Smooth muscle cell (in vitro differentiated cells): Measurements from ENCODE around the gene NAV3. TPM values are rescaled to one million over a fixed set of nuclear protein-coding genes. Genes with fewer than 3 reads are reported as not detected.

Experiments
- DNase-seq: peaks from one replicate; lab custom pipeline; 2025; ENCODE audit not compliant: unreplicated experiment; lab: John Stamatoyannopoulos, UW
- H2AFZ ChIP-seq: fragments of 200-600 bp; sonication (generic); 2 replicates; pipeline ENCODE4 v1.6.0; 2016; ENCODE audit warnings: antibody characterized with exemption, low read depth, mild to moderate bottlenecking
- H3F3A ChIP-seq: fragments of 200-600 bp; sonication (generic); 2 replicates; pipeline ENCODE4 v1.6.0; 2017; ENCODE audit warnings: antibody characterized with exemption, low read depth
- H3K27ac ChIP-seq: fragments of 200-600 bp; sonication (generic); 2 replicates; pipeline ENCODE4 v1.5.1; 2016; ENCODE audit warnings: low read depth, mild to moderate bottlenecking
- H3K27me3 ChIP-seq: fragments of 200-600 bp; sonication (generic); 2 replicates; pipeline ENCODE4 v1.6.1; 2016; ENCODE audit warnings: low read depth, mild to moderate bottlenecking
- H3K36me3 ChIP-seq: fragments of 200-600 bp; sonication (generic); 2 replicates; pipeline ENCODE4 v1.5.1; 2016; ENCODE audit warnings: low read depth
- H3K4me1 ChIP-seq: fragments of 200-600 bp; sonication (generic); 2 replicates; pipeline ENCODE4 v1.5.1; 2016; ENCODE audit warnings: low read depth
- H3K4me2 ChIP-seq: fragments of 200-600 bp; sonication (generic); 2 replicates; pipeline ENCODE4 v1.6.0; 2016; ENCODE audit warnings: mild to moderate bottlenecking
- H3K4me3 ChIP-seq: fragments of 200-600 bp; sonication (generic); 2 replicates; pipeline ENCODE4 v1.5.1; 2016; ENCODE audit warnings: mild to moderate bottlenecking
- H3K79me2 ChIP-seq: fragments of 200-600 bp; sonication (generic); 2 replicates; pipeline ENCODE4 v1.6.0; 2016; ENCODE audit warnings: low read depth, mild to moderate bottlenecking
- H3K9ac ChIP-seq: fragments of 200-600 bp; sonication (generic); 2 replicates; pipeline ENCODE4 v1.6.0; 2016; ENCODE audit warnings: low read depth
- H3K9me3 ChIP-seq: fragments of 200-600 bp; sonication (generic); replicated peaks from 2 replicates; pipeline ENCODE4 v1.5.1; 2016; ENCODE audit warnings: low read depth
- H4K20me1 ChIP-seq: fragments of 200-600 bp; sonication (generic); 2 replicates; pipeline ENCODE4 v1.6.0; 2016; ENCODE audit warnings: low read depth
- CTCF ChIP-seq: fragments of 200-600 bp; sonication (generic); IDR thresholded peaks from 2 replicates; pipeline ENCODE4 v1.5.1; 2017; ENCODE audit warnings: borderline replicate concordance, mild to moderate bottlenecking, antibody characterized with exemption; ENCODE audit not compliant: insufficient read depth, poor library complexity, severe bottlenecking
- WGBS: methylation state at CpG from one replicate; pipeline ENCODE4 v1.1.7; 2016; ENCODE audit warnings: low lambda C conversion rate; 5-methylcytosine and 5-hydroxymethylcytosine counted together
- polyA plus RNA-seq: library from polyadenylated mRNA; unstranded; fragments of >200 nt; fragmentation: Nextera tagmentation; extraction: Ambion mirVana; gene quantifications from 2 replicates; pipeline ENCODE4 v1.2.1, GENCODE V29; 2016
- total RNA-seq: library from RNA; depleted of rRNA; stranded (reverse); fragments of >200 nt; gene quantifications from 2 replicates; pipeline ENCODE4 v1.2.3, GENCODE V29; 2014

The NAV3 gene
- total and polyA plus RNA-seq, 2 experiments from 2014 or later = 8.0 to 31.0 TPM

GRCh38 chr12:77993658-77994057 lies 163.0 kb downstream of the NAV3 start:
- peaks cover 5% of the 10 kb centered on the region for H3K9me3 ChIP-seq
- peaks cover 5% of the 10 kb centered on the region for H3K4me1 ChIP-seq
- H3K36me3 ChIP-seq = no peaks in the 10 kb centered on the region
- H2AFZ ChIP-seq = no peak overlapping the region
- H4K20me1 ChIP-seq = no peaks in the 10 kb centered on the region
- no peak overlapping the region for H3K4me3 ChIP-seq
- no peaks in the 10 kb centered on the region for H3F3A ChIP-seq
- no peak for TF ChIP-seq CTCF
- H3K79me2 ChIP-seq = no peaks in the 10 kb centered on the region
- no peak overlapping the region for H3K9ac ChIP-seq
- H3K4me2 ChIP-seq = no peak overlapping the region
- H3K27ac ChIP-seq = no peak overlapping the region
- 82% methylated on average over 4 of the region's 4 CpGs for WGBS
- DNase-seq = no peak
- no peaks in the 10 kb centered on the region for H3K27me3 ChIP-seq

GRCh38 chr12:77995436-77996167 lies 164.9 kb downstream of the NAV3 start:
- Histone ChIP-seq H2AFZ (no peak overlapping the region), H3K9me3 (no peaks in the 10 kb centered on the region), H3K9ac (no peak overlapping the region), H4K20me1 (no peaks in the 10 kb centered on the region), H3F3A (no peaks in the 10 kb centered on the region), H3K36me3 (no peaks in the 10 kb centered on the region), H3K27me3 (no peaks in the 10 kb centered on the region), H3K27ac (no peak overlapping the region), H3K4me2 (peak overlapping the region; percentile 27), H3K4me1 (peaks cover 5% of the 10 kb centered on the region), H3K4me3 (no peak overlapping the region), H3K79me2 (no peaks in the 10 kb centered on the region)
- no peak for DNase-seq
- 51% methylated on average over 2 of the region's 2 CpGs for WGBS
- no peak for TF ChIP-seq CTCF

GRCh38 chr12:77996670-77997069 lies 166.0 kb downstream of the NAV3 start:
- Histone ChIP-seq H3K27me3 (no peaks in the 10 kb centered on the region), H3K27ac (no peak overlapping the region), H3K36me3 (no peaks in the 10 kb centered on the region), H3K4me1 (peaks cover 5% of the 10 kb centered on the region), H3K9me3 (no peaks in the 10 kb centered on the region), H4K20me1 (no peaks in the 10 kb centered on the region), H2AFZ (no peak overlapping the region), H3K79me2 (no peaks in the 10 kb centered on the region), H3K4me3 (no peak overlapping the region), H3K9ac (no peak overlapping the region), H3F3A (no peaks in the 10 kb centered on the region), H3K4me2 (no peak overlapping the region)
- no peak for TF ChIP-seq CTCF
- DNase-seq = no peak
- 81% methylated on average over 4 of the region's 4 CpGs for WGBS

GRCh38 chr12:77998236-77998786 lies 167.6 kb downstream of the NAV3 start:
- no peaks in the 10 kb centered on the region for H4K20me1 ChIP-seq
- no peaks in the 10 kb centered on the region for H3K36me3 ChIP-seq
- no peak overlapping the region for H3K4me3 ChIP-seq
- H3K79me2 ChIP-seq = no peaks in the 10 kb centered on the region
- H2AFZ ChIP-seq = no peak overlapping the region
- H3F3A ChIP-seq = no peaks in the 10 kb centered on the region
- no peak overlapping the region for H3K9ac ChIP-seq
- peaks cover 5% of the 10 kb centered on the region for H3K4me1 ChIP-seq
- no peaks in the 10 kb centered on the region for H3K9me3 ChIP-seq
- no peak for TF ChIP-seq CTCF
- no peak for DNase-seq
- no peak overlapping the region for H3K27ac ChIP-seq
- WGBS = 67% methylated on average over 2 of the region's 2 CpGs
- H3K27me3 ChIP-seq = no peaks in the 10 kb centered on the region
- no peak overlapping the region for H3K4me2 ChIP-seq
